ENCODE data around the gene NAA20.

- TF ChIP-seq CTCF (IDR thresholded peaks at IDR 0.05), result no peak
- TF ChIP-seq POLR2AphosphoS5 (IDR thresholded peaks at IDR 0.05; ENCODE audit: low read depth, low read length), result no peak
- TF ChIP-seq REST (IDR thresholded peaks at IDR 0.05; ENCODE audit: insufficient read depth in 1 of 2, low read depth in 2 of 2, low read length in 1 of 2), result no peak
- TF ChIP-seq TCF7L2 (IDR thresholded peaks at IDR 0.05; ENCODE audit: low read depth, low read length), result no peak
- TF ChIP-seq SIN3A (IDR thresholded peaks at IDR 0.05; ENCODE audit: borderline replicate concordance, insufficient read depth, low read depth, low read length), result no peak
Observed at GRCh38 chr20:20036756-20037155, 19.6 kb downstream of the NAA20 start.
